PC-9 (cell line): ENCODE measurements around the gene LIN9. TPM values are rescaled to one million over a fixed set of nuclear protein-coding genes. Genes with fewer than 3 reads are reported as not detected.

Source experiments
- BruUV-seq: library from RNA; stranded (reverse); fragments of 400-500 nt; replicated peaks from 2 replicates; lab custom pipeline; 2021; lab: Mats Ljungman, UMichigan
- CTCF ChIA-PET: fragments of 300-600 bp; sonication (Branson Sonifier 250); formaldehyde crosslinking; loops from one replicate; lab custom pipeline; 2022; ENCODE audit warnings: antibody characterized with exemption; lab: Charles Lee
- POLR2A ChIA-PET: fragments of 300-600 bp; sonication (Branson Sonifier 250); formaldehyde crosslinking; loops from one replicate; lab custom pipeline; 2022; ENCODE audit warnings: antibody characterized with exemption; ENCODE audit not compliant: unreplicated experiment; lab: Charles Lee
- DNase-seq, 2 experiments: peaks; one replicate each; pipeline versions ENCODE4 v3.0.0 to v3.0.0-alpha.2; 2015 to 2022; ENCODE audit warnings: mixed read lengths in 1 of 2
- H2AFZ ChIP-seq: fragments of 200-600 bp; sonication (generic); 2 replicates; pipeline ENCODE4 v1.8.1; 2017; ENCODE audit warnings: antibody characterized with exemption
- H3F3A ChIP-seq: fragments of 200-600 bp; sonication (generic); 2 replicates; pipeline ENCODE4 v1.8.1; 2017; ENCODE audit warnings: antibody characterized with exemption, mild to moderate bottlenecking, low read depth; ENCODE audit not compliant: insufficient read depth
- H3K27ac ChIP-seq: fragments of 200-600 bp; sonication (generic); 2 replicates; pipeline ENCODE4 v1.6.1; 2016; ENCODE audit warnings: mixed run types
- H3K27me3 ChIP-seq: fragments of 200-600 bp; sonication (generic); 2 replicates; pipeline ENCODE4 v1.6.1; 2016; ENCODE audit warnings: low read depth, mixed run types; ENCODE audit not compliant: insufficient read depth
- H3K36me3 ChIP-seq: fragments of 200-600 bp; sonication (generic); 2 replicates; pipeline ENCODE4 v1.6.1; 2016; ENCODE audit warnings: low read depth, mixed run types
- H3K4me1 ChIP-seq: fragments of 200-600 bp; sonication (generic); replicated peaks from 2 replicates; pipeline ENCODE4 v1.6.1; 2016; ENCODE audit warnings: mixed run types; ENCODE audit not compliant: insufficient read depth
- H3K4me2 ChIP-seq: fragments of 200-600 bp; sonication (generic); 2 replicates; pipeline ENCODE4 v1.6.1; 2017; ENCODE audit warnings: mixed run types
- H3K4me3 ChIP-seq: fragments of 200-600 bp; sonication (generic); 2 replicates; pipeline ENCODE4 v1.6.1; 2016; ENCODE audit warnings: mixed run types
- H3K79me2 ChIP-seq: fragments of 200-600 bp; sonication (generic); 2 replicates; pipeline ENCODE4 v1.6.1; 2017; ENCODE audit warnings: low read depth, mixed run types
- H3K9me2 ChIP-seq: fragments of 200-600 bp; sonication (generic); 2 replicates; pipeline ENCODE4 v1.8.1; 2017; ENCODE audit warnings: mild to moderate bottlenecking; ENCODE audit not compliant: insufficient read depth
- H3K9me3 ChIP-seq: fragments of 200-600 bp; sonication (generic); 2 replicates; pipeline ENCODE4 v1.8.1; 2016; ENCODE audit warnings: low read depth; ENCODE audit not compliant: insufficient read depth
- H4K20me1 ChIP-seq: fragments of 200-600 bp; sonication (generic); 2 replicates; pipeline ENCODE4 v1.8.1; 2017; ENCODE audit not compliant: insufficient read depth
- EZH2 ChIP-seq: fragments of 200-600 bp; sonication (generic); IDR thresholded peaks from 2 replicates; pipeline ENCODE4 v1.8.0; 2017; ENCODE audit warnings: antibody characterized with exemption, low read depth
- intact Hi-C: fragments of 100-400 bp; cut with micrococcal nuclease; formaldehyde crosslinking; loops from one replicate; pipeline ENCODE4 v1.10.0; 2022; ENCODE audit not compliant: unreplicated experiment
- total RNA-seq: library from RNA; stranded (reverse); gene quantifications from 2 replicates; pipeline ENCODE4 v1.2.3, GENCODE V29; 2021
- TF ChIP-seq, protein P1 (sequence below): fragments of 200-600 bp; sonication (generic); conservative IDR thresholded peaks from 2 replicates; pipeline ENCODE4 v1.6.1; 2017; ENCODE audit warnings: mixed run types, antibody characterized with exemption, mild to moderate bottlenecking, moderate library complexity

The LIN9 gene
- total RNA-seq, 1 experiment from 2014 or later: 12.1 TPM

- Histone ChIP-seq H3K9me3 (no peaks in the 10 kb centered on the region), H3K4me2 (no peak overlapping the region), H3K9me2 (no peaks in the 10 kb centered on the region), H3K4me3 (no peak overlapping the region), H3K79me2 (peaks cover 4% of the 10 kb centered on the region; the same call in 1 of the 2 replicates), H3F3A (no peaks in the 10 kb centered on the region), H3K4me1 (no peaks in the 10 kb centered on the region), H3K27me3 (no peaks in the 10 kb centered on the region), H3K36me3 (peaks cover 13% of the 10 kb centered on the region; the same call in 1 of the 2 replicates), H3K27ac (no peak overlapping the region), H4K20me1 (no peaks in the 10 kb centered on the region), H2AFZ (no peak overlapping the region)
- intact Hi-C loops: no loop called here
- no TSS peak for BruUV-seq
- CTCF ChIA-PET: no interaction called here
- POLR2A ChIA-PET: no interaction called here
- TF ChIP-seq EZH2: no peak
- TF ChIP-seq, protein P1, sequence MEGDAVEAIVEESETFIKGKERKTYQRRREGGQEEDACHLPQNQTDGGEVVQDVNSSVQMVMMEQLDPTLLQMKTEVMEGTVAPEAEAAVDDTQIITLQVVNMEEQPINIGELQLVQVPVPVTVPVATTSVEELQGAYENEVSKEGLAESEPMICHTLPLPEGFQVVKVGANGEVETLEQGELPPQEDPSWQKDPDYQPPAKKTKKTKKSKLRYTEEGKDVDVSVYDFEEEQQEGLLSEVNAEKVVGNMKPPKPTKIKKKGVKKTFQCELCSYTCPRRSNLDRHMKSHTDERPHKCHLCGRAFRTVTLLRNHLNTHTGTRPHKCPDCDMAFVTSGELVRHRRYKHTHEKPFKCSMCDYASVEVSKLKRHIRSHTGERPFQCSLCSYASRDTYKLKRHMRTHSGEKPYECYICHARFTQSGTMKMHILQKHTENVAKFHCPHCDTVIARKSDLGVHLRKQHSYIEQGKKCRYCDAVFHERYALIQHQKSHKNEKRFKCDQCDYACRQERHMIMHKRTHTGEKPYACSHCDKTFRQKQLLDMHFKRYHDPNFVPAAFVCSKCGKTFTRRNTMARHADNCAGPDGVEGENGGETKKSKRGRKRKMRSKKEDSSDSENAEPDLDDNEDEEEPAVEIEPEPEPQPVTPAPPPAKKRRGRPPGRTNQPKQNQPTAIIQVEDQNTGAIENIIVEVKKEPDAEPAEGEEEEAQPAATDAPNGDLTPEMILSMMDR: no peak
- no peak for DNase-seq
Observed at GRCh38 chr1:226296911-226297310, 12.1 kb downstream of the LIN9 start.

- DNase-seq: no peak
- no peak overlapping the region for H3K4me2 ChIP-seq
- H3F3A ChIP-seq: no peaks in the 10 kb centered on the region
- H3K36me3 ChIP-seq: peaks cover 10% of the 10 kb centered on the region; the same call in 1 of the 2 replicates
- no peaks in the 10 kb centered on the region for H3K4me1 ChIP-seq
- H3K79me2 ChIP-seq: no peaks in the 10 kb centered on the region
- no peak overlapping the region for H2AFZ ChIP-seq
- no peaks in the 10 kb centered on the region for H3K9me3 ChIP-seq
- H3K4me3 ChIP-seq: no peak overlapping the region
- no peak overlapping the region for H3K27ac ChIP-seq
- BruUV-seq: no TSS peak
- no peaks in the 10 kb centered on the region for H3K9me2 ChIP-seq
- H4K20me1 ChIP-seq: no peaks in the 10 kb centered on the region
- ChIA-PET CTCF (no interaction called here), POLR2A (interaction anchor here (0.7 kb wide), 1 partner anchor 573 kb away, joined by 4 read pairs; no protein-coding TSS in a partner anchor)
- intact Hi-C loops: no loop called here
- H3K27me3 ChIP-seq: no peaks in the 10 kb centered on the region
- no peak for TF ChIP-seq EZH2
- TF ChIP-seq, protein P1: no peak
Observed at GRCh38 chr1:226293553-226293920, 15.4 kb downstream of the LIN9 start.

- Histone ChIP-seq H3K27ac (no peak overlapping the region), H4K20me1 (no peaks in the 10 kb centered on the region), H3K4me2 (no peak overlapping the region), H3K4me3 (no peak overlapping the region), H2AFZ (no peak overlapping the region), H3F3A (no peaks in the 10 kb centered on the region), H3K9me2 (no peaks in the 10 kb centered on the region), H3K27me3 (no peaks in the 10 kb centered on the region), H3K79me2 (no peaks in the 10 kb centered on the region), H3K36me3 (peaks cover 10% of the 10 kb centered on the region; the same call in 1 of the 2 replicates), H3K4me1 (no peaks in the 10 kb centered on the region), H3K9me3 (no peaks in the 10 kb centered on the region)
- ChIA-PET POLR2A (interaction anchor here (0.7 kb wide), 1 partner anchor 572 kb away, joined by 4 read pairs; no protein-coding TSS in a partner anchor), CTCF (no interaction called here)
- BruUV-seq: no TSS peak
- intact Hi-C loops: no loop called here
- TF ChIP-seq, protein P1: no peak
- no peak for TF ChIP-seq EZH2
- DNase-seq: no peak
Observed at GRCh38 chr1:226292874-226293552, 16.0 kb downstream of the LIN9 start.
